Common myeloid progenitor, CD34-positive (primary cell): ENCODE measurements around the gene CACNA2D1.

Experiments
- CTCF ChIA-PET: fragments of 350-600 bp; sonication (Branson Sonifier 250); formaldehyde crosslinking; loops from one replicate; lab custom pipeline; 2021; ENCODE audit warnings: antibody characterized with exemption; lab: Charles Lee
- POLR2A ChIA-PET: fragments of 350-600 bp; sonication (Branson Sonifier 250); formaldehyde crosslinking; loops from one replicate; lab custom pipeline; 2021; ENCODE audit warnings: antibody characterized with exemption; lab: Charles Lee
- DNase-seq, 3 donors: peaks; one replicate each; pipeline versions ENCODE4 v3.0.0 to v3.0.0-alpha.2; 2013
- H3K27ac ChIP-seq, 2 experiments: 1 replicate in 1 of 2; 2 replicates in 1 of 2; pipeline ENCODE4 v1.7.0; 2013; ENCODE audit warnings: inconsistent platforms in 2 of 2, low read length in 2 of 2, mild to moderate bottlenecking in 2 of 2, low read depth in 1 of 2, moderate library complexity in 1 of 2; ENCODE audit not compliant: severe bottlenecking in 2 of 2, insufficient read depth in 1 of 2, poor library complexity in 1 of 2
- H3K27me3 ChIP-seq, 5 experiments: replicated peaks in 2 of 5; 1 replicate in 3 of 5; 2 replicates in 2 of 5; pipeline versions ENCODE4 v1.6.1 to v1.7.0; 2013; ENCODE audit warnings: low read length in 4 of 5, mild to moderate bottlenecking in 2 of 5, moderate library complexity in 2 of 5, inconsistent platforms in 1 of 5; ENCODE audit not compliant: insufficient read depth in 5 of 5, control insufficient read depth in 4 of 5
- H3K36me3 ChIP-seq, 4 experiments: 1 replicate in 2 of 4; 2 replicates in 2 of 4; pipeline versions ENCODE4 v1.6.1 to v1.7.0; 2013; ENCODE audit warnings: low read length in 3 of 4, control low read depth in 1 of 4, mild to moderate bottlenecking in 1 of 4; ENCODE audit not compliant: control insufficient read depth in 4 of 4, insufficient read depth in 4 of 4
- H3K4me1 ChIP-seq, 4 experiments: 1 replicate in 3 of 4; 2 replicates in 1 of 4; pipeline versions ENCODE4 v1.6.1 to v1.7.1; 2013; ENCODE audit warnings: low read length in 3 of 4, mild to moderate bottlenecking in 3 of 4, control low read depth in 1 of 4, inconsistent platforms in 1 of 4, moderate library complexity in 1 of 4; ENCODE audit not compliant: control insufficient read depth in 4 of 4, insufficient read depth in 4 of 4; ENCODE audit errors: control extremely low read depth in 1 of 4
- H3K4me3 ChIP-seq, 7 experiments: 1 replicate in 4 of 7; 2 replicates in 3 of 7; pipeline versions ENCODE4 v1.5.1 to v1.7.0; 2013; ENCODE audit warnings: mild to moderate bottlenecking in 7 of 7, low read length in 6 of 7, moderate library complexity in 6 of 7, inconsistent platforms in 2 of 7, low read depth in 2 of 7, control low read depth in 1 of 7; ENCODE audit not compliant: insufficient read depth in 4 of 7, control insufficient read depth in 1 of 7; ENCODE audit errors: extremely low read depth in 1 of 7
- H3K9me3 ChIP-seq, 5 experiments: 1 replicate in 4 of 5; 2 replicates in 1 of 5; pipeline versions ENCODE4 v1.6.1 to v1.7.1; 2013; ENCODE audit warnings: low read length in 4 of 5, mild to moderate bottlenecking in 2 of 5, inconsistent platforms in 1 of 5, low read depth in 1 of 5, moderate library complexity in 1 of 5; ENCODE audit not compliant: control insufficient read depth in 4 of 5, insufficient read depth in 2 of 5; ENCODE audit errors: control extremely low read depth in 1 of 5
- WGBS: methylation state at CpG from one replicate; pipeline ENCODE4 v1.1.5; 2013; ENCODE audit not compliant: insufficient coverage; 5-methylcytosine and 5-hydroxymethylcytosine counted together

Gene CACNA2D1

DNA sequence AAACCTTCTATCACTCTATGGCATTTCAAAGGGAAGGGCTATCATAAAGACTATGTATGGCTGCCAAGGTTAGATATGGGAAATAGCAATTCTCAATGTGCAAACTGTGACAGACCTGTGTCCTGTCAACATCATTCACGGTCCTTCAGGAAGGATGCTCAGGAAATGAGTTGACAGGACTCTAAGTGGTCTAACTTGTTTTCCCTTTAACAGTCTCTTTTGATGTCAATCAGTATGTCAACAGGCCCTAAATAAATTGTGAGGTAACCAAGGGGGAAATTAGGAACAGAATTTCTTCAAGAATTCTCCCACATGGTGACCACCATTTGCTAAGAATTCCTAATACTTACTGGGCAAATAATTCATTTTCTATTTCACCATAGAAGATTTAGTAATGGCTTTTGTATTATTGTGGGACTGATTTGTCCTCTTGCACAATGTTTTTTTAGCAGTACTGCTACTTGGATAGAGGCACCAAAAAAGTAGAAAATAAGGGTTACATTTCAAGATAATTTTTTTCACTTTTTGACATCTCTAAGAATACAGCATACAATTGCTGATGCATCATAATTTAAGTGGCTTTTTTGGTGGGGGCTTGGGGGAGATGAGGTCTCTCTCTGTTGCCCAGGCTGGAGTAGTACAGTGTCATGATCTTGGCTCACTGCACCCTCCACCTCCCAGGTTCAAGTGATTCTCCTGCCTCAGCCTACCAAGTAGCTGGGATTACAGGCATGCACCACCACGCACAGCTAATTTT, 275.8 kb downstream of the CACNA2D1 start:
- Histone ChIP-seq H3K27ac (no peak overlapping the region), H3K27me3 (no peaks in the 10 kb centered on the region), H3K9me3 (no peaks in the 10 kb centered on the region), H3K4me1 (no peaks in the 10 kb centered on the region), H3K4me3 (no peak overlapping the region), H3K36me3 (no peaks in the 10 kb centered on the region)
- ChIA-PET CTCF (no interaction called here), POLR2A (interaction anchor here (0.6 kb wide), 1 partner anchor 56 kb away, joined by 3 read pairs; no protein-coding TSS in a partner anchor)
- no peak for DNase-seq
- WGBS: 58% methylated on average over 2 of the region's 2 CpGs

DNA sequence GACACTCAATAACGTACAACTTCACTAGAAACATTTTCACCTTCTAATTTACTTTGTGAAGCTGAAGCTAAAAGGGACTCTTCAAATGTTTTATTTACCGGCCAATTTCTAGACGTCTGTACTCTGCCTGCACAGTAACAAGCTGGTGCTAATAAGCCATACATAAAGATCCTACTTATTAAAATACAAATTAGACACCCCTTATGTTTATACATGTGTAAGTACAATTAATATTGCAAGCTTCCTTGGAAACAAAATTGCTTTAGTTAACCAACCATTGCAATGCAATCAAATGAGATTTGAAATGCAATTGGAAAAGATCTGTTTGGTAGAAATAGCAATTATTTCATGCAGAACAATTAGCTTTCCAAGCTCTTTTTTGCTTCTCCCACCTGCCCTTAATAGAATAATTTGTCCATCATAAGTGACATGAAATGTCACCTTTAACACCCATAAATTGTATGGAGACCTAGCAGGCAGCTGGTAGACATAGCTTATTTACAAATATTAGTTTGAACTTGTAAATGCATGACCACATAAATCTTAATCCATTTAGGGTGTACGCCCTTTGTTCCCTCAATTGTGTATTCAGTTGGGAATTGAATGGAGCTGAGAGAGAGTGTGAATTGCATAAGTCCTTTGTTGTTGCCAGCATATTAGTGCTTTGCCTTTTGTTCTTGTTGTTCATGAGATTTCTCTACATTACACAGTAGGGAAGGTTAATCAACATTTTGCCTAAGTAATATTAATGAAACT, 277.1 kb downstream of the CACNA2D1 start:
- Histone ChIP-seq H3K4me3 (no peak overlapping the region), H3K27me3 (no peaks in the 10 kb centered on the region), H3K36me3 (no peaks in the 10 kb centered on the region), H3K4me1 (no peaks in the 10 kb centered on the region), H3K27ac (no peak overlapping the region), H3K9me3 (no peaks in the 10 kb centered on the region)
- no CpG with 5 or more reads among the region's 4 CpGs for WGBS
- no peak for DNase-seq
- ChIA-PET CTCF (interaction anchor here (0.8 to 1.0 kb wide), 2 partner anchors 439 to 562 kb away, joined by 3 read pairs; no protein-coding TSS in a partner anchor), POLR2A (no interaction called here)

DNA sequence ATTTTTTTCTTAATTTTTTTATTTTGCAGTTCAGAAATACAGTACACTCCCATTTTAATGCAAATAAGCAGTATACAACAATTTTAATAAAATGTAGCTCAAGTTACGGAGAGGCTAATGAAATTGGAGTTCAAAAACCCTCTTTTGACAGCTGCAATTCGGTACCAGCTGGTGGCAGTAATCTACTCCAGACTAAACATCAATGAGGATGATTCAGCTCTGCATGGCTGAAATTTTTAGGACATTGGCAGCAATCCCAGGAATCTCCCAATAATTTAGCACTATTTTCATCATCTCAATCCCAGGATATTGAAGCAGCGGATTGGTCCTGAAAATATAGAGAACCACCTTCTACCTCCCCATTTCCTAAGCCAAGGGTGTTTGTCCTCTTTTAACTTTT, 278.8 kb downstream of the CACNA2D1 start:
- Histone ChIP-seq H3K36me3 (no peaks in the 10 kb centered on the region), H3K9me3 (no peaks in the 10 kb centered on the region), H3K27ac (no peak overlapping the region), H3K27me3 (no peaks in the 10 kb centered on the region), H3K4me3 (no peak overlapping the region), H3K4me1 (no peaks in the 10 kb centered on the region)
- CTCF ChIA-PET: no interaction called here
- POLR2A ChIA-PET: no interaction called here
- WGBS: 20% methylated on average over 2 of the region's 3 CpGs
- DNase-seq: no peak

DNA sequence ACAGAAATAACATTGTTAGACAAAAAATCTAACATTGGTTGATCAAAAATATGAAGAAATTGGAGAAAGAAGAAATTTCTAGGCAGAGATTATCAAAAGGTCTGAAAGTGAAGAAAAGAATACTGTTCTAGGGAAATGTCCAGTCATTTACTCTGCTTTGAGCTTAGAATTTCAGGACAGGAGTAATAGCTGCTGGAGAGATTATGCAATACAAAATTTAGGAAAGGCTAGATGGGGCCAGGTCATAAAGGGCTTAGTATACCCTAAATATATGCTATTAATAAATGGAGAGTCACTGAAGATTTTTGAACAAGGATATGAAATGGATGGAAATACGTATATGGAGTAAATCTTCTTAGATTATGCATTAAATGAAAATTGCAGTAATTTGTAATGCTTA, 279.2 kb downstream of the CACNA2D1 start:
- Histone ChIP-seq H3K4me1 (no peaks in the 10 kb centered on the region), H3K27ac (no peak overlapping the region), H3K4me3 (no peak overlapping the region), H3K36me3 (no peaks in the 10 kb centered on the region), H3K9me3 (no peaks in the 10 kb centered on the region), H3K27me3 (no peaks in the 10 kb centered on the region)
- ChIA-PET POLR2A (no interaction called here), CTCF (no interaction called here)
- WGBS: no CpG with 5 or more reads among the region's 1 CpG
- DNase-seq: no peak

DNA sequence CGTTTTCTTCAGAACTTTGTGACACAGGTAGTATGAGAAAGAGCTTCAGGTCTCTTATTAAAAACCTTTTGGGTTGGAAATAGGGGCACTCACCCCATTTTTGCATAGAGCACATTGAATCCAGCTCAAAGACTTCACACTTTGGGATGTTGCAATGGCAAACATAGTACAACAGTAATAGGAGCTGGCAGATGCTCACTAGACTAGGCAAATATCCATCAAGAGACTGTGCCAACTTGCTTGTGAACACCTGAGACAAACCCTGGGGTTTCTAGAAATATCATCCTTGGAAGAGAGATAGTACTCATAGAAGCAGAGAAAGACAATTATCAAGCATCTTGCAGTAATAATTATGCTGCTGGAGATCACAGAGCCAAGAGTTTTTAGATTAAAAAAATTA, 280.0 kb downstream of the CACNA2D1 start:
- H3K27ac ChIP-seq: no peak overlapping the region
- POLR2A ChIA-PET: no interaction called here
- DNase-seq: no peak
- H3K4me3 ChIP-seq: no peak overlapping the region
- 80% methylated on average over 1 of the region's 1 CpG for WGBS
- H3K4me1 ChIP-seq: no peaks in the 10 kb centered on the region
- CTCF ChIA-PET: no interaction called here
- H3K9me3 ChIP-seq: no peaks in the 10 kb centered on the region
- no peaks in the 10 kb centered on the region for H3K36me3 ChIP-seq
- no peaks in the 10 kb centered on the region for H3K27me3 ChIP-seq

DNA sequence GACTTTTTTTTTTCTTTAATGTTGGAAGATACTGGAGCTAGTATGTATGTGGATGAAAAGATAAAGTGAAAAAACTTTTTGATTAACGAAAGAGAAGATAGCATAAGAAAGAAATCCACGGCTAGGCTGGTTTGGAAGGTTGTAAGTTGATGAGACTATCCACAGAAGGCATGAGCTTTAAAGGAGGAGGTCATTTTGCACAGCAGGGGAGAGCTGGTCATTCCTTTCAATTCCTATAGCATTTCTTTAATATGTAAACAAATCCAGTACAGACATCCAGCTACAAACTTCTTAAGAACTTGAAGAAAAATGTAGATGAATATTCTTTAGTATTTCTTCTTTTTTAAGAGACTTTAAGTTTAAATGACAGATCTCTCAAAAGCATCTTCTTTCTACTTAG, 281.3 kb downstream of the CACNA2D1 start:
- DNase-seq: no peak
- H3K36me3 ChIP-seq: no peaks in the 10 kb centered on the region
- ChIA-PET POLR2A (no interaction called here), CTCF (interaction anchor here (0.9 to 1.4 kb wide), 2 partner anchors 15 to 568 kb away, joined by 3 read pairs; no protein-coding TSS in a partner anchor)
- no peaks in the 10 kb centered on the region for H3K9me3 ChIP-seq
- no peak overlapping the region for H3K27ac ChIP-seq
- H3K27me3 ChIP-seq: no peaks in the 10 kb centered on the region
- WGBS: no CpG with 5 or more reads among the region's 2 CpGs
- no peak overlapping the region for H3K4me3 ChIP-seq
- no peaks in the 10 kb centered on the region for H3K4me1 ChIP-seq

DNA sequence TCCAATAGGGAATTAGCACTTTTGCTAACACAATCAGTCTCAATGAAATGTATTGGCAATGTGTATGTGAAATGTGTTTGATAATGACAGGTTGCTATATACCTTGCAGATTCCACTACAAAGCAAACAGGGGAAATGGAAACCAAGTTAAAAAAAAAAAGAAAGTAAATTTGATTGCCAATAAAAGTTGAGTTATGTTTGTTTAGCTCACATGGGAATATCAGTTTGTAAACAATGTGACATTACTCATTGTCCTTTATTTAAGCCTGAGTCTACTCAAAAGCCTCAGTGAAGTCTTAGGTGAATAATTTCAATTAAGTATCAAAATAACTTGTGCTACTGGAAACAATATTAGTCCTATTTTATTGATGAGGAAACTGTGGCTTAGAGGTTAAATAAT, 285.2 kb downstream of the CACNA2D1 start:
- no peaks in the 10 kb centered on the region for H3K36me3 ChIP-seq
- H3K27me3 ChIP-seq: no peaks in the 10 kb centered on the region
- H3K27ac ChIP-seq: no peak overlapping the region
- ChIA-PET CTCF (no interaction called here), POLR2A (no interaction called here)
- H3K9me3 ChIP-seq: no peaks in the 10 kb centered on the region
- no peak overlapping the region for H3K4me3 ChIP-seq
- no peaks in the 10 kb centered on the region for H3K4me1 ChIP-seq
- no peak for DNase-seq
